Panc1 (cell line): ENCODE results near the gene PAPSS1. TPM values are rescaled to one million over a fixed set of nuclear protein-coding genes. Genes with fewer than 3 reads are reported as not detected.

Source experiments
- ATAC-seq: fragments of 200-7000 bp; cut with Tn5 transposase; 2 replicates; pipeline ENCODE4 v1.9.1; 2020; ENCODE audit warnings: mild to moderate bottlenecking, moderate library complexity
- BruUV-seq: library from RNA; stranded (reverse); fragments of 400-500 nt; replicated peaks from 2 replicates; lab custom pipeline; 2021; lab: Mats Ljungman, UMichigan
- CTCF ChIA-PET: fragments of 300-600 bp; sonication (Branson Sonifier 250); formaldehyde crosslinking; loops from one replicate; lab custom pipeline; 2022; ENCODE audit warnings: antibody characterized with exemption; lab: Charles Lee
- POLR2A ChIA-PET: fragments of 300-600 bp; sonication (Branson Sonifier 250); formaldehyde crosslinking; loops from one replicate; lab custom pipeline; 2022; ENCODE audit warnings: antibody characterized with exemption; lab: Charles Lee
- DNase-seq: peaks from one replicate; pipeline ENCODE4 v3.0.0-alpha.2; 2010; ENCODE audit warnings: low read depth, low spot score
- H3K27ac ChIP-seq: 2 replicates; pipeline ENCODE4 v1.5.1; 2011; ENCODE audit warnings: mild to moderate bottlenecking, low read length, inconsistent platforms
- H3K27me3 ChIP-seq: fragments of 200-500 bp; sonication (Bioruptor generic); 2 replicates; pipeline ENCODE4 v1.6.0; 2014; ENCODE audit warnings: low read length, inconsistent platforms; ENCODE audit not compliant: control insufficient read depth, insufficient read depth
- H3K36me3 ChIP-seq: fragments of 200-500 bp; sonication (Bioruptor generic); 2 replicates; pipeline ENCODE4 v1.5.1; 2014; ENCODE audit warnings: inconsistent platforms, mild to moderate bottlenecking, low read length, moderate library complexity; ENCODE audit not compliant: control insufficient read depth, insufficient read depth
- H3K4me1 ChIP-seq: 2 replicates; pipeline ENCODE4 v1.5.1; 2011; ENCODE audit warnings: inconsistent platforms, mild to moderate bottlenecking, low read length, moderate library complexity; ENCODE audit not compliant: control insufficient read depth, insufficient read depth
- H3K4me3 ChIP-seq, 2 experiments: 2 replicates each; pipeline ENCODE4 v1.5.1; 2011 to 2012; ENCODE audit warnings: low read depth in 2 of 2, low read length in 2 of 2, mild to moderate bottlenecking in 2 of 2, inconsistent platforms in 1 of 2, moderate library complexity in 1 of 2
- H3K9me3 ChIP-seq: fragments of 200-500 bp; sonication (Bioruptor generic); 2 replicates; pipeline ENCODE4 v1.5.1; 2014; ENCODE audit warnings: low read depth, mild to moderate bottlenecking, inconsistent platforms, low read length, moderate library complexity; ENCODE audit not compliant: control insufficient read depth, insufficient read depth
- CTCF ChIP-seq: fragments of 450-650 bp; IDR thresholded peaks from 2 replicates; pipeline ENCODE4 v1.5.1; 2017; ENCODE audit warnings: mild to moderate bottlenecking
- POLR2AphosphoS5 ChIP-seq: IDR thresholded peaks from 2 replicates; pipeline ENCODE4 v1.6.1; 2012; ENCODE audit warnings: mild to moderate bottlenecking, low read depth, low read length, moderate library complexity
- REST ChIP-seq, 2 experiments: IDR thresholded peaks; 2 replicates each; pipeline ENCODE4 v1.6.1; 2011 to 2012; ENCODE audit warnings: low read depth in 2 of 2, control low read depth in 1 of 2, low read length in 1 of 2, mild to moderate bottlenecking in 1 of 2, moderate library complexity in 1 of 2; ENCODE audit not compliant: insufficient read depth in 1 of 2
- SIN3A ChIP-seq: IDR thresholded peaks from 2 replicates; pipeline ENCODE4 v1.6.1; 2012; ENCODE audit warnings: low read depth, mild to moderate bottlenecking, low read length, moderate library complexity, borderline replicate concordance; ENCODE audit not compliant: insufficient read depth
- TCF7L2 ChIP-seq: IDR thresholded peaks from 2 replicates; pipeline ENCODE4 v1.6.1; 2011; ENCODE audit warnings: mild to moderate bottlenecking, low read depth, low read length, inconsistent platforms
- in situ Hi-C: cut with HindIII; loops from 2 replicates; pipeline ENCODE4 v1.10.0; 2016; ENCODE audit warnings: low sequenced_read_pairs, low pct_unique_long_range_greater_than_20kb
- intact Hi-C: fragments of 100-400 bp; cut with micrococcal nuclease; formaldehyde crosslinking; loops from one replicate; pipeline ENCODE4 v1.10.0; 2022; ENCODE audit not compliant: unreplicated experiment
- total RNA-seq: library from RNA; stranded (reverse); gene quantifications from one replicate; pipeline ENCODE4 v1.2.1, GENCODE V29; 2021; ENCODE audit not compliant: unreplicated experiment

PAPSS1 gene
- total RNA-seq, 1 experiment from 2014 or later, result 28.1 TPM

GRCh38 chr4:107578321-107578720 lies 141.7 kb downstream of the PAPSS1 start:
- ATAC-seq (no peak), DNase-seq (no peak)
- Histone ChIP-seq H3K36me3 (no peaks in the 10 kb centered on the region), H3K27me3 (no peaks in the 10 kb centered on the region), H3K27ac (no peak overlapping the region), H3K9me3 (no peaks in the 10 kb centered on the region), H3K4me1 (no peaks in the 10 kb centered on the region), H3K4me3 (no peak overlapping the region)
- ChIA-PET CTCF (no interaction called here), POLR2A (no interaction called here)
- TF ChIP-seq POLR2AphosphoS5 (no peak), TCF7L2 (no peak), CTCF (no peak), REST (IDR thresholded peaks at IDR 0.05; ENCODE audit: insufficient read depth in 1 of 2, low read depth in 2 of 2, low read length in 1 of 2) (no peak), SIN3A (no peak)
- no TSS peak for BruUV-seq
- intact Hi-C loops (no loop called here), in situ Hi-C loops (no loop called here)

GRCh38 chr4:107577743-107578142 lies 142.3 kb downstream of the PAPSS1 start:
- TF ChIP-seq TCF7L2, result no peak
- no peak for TF ChIP-seq POLR2AphosphoS5
- TF ChIP-seq SIN3A, result no peak
- TF ChIP-seq REST (IDR thresholded peaks at IDR 0.05; ENCODE audit: insufficient read depth in 1 of 2, low read depth in 2 of 2, low read length in 1 of 2), result no peak
- no peak for TF ChIP-seq CTCF
- ChIA-PET POLR2A (no interaction called here), CTCF (no interaction called here)
- intact Hi-C loops (no loop called here), in situ Hi-C loops (no loop called here)
- Histone ChIP-seq H3K9me3 (no peaks in the 10 kb centered on the region), H3K4me1 (no peaks in the 10 kb centered on the region), H3K36me3 (no peaks in the 10 kb centered on the region), H3K27me3 (no peaks in the 10 kb centered on the region), H3K27ac (no peak overlapping the region), H3K4me3 (no peak overlapping the region)
- ATAC-seq (no peak), DNase-seq (no peak)
- BruUV-seq, result no TSS peak
